ENCODE data around the gene SGSH. TPM values are rescaled to one million over a fixed set of nuclear protein-coding genes. Genes with fewer than 3 reads are reported as not detected.

SGSH gene
- total RNA-seq, 1 experiment from 2014 or later = 19.8 TPM

- Mint-ChIP-seq H3K27ac (no peak overlapping the region), H3K4me1 (peaks cover 2 to 7% of the 10 kb centered on the region in 2 experiments), H3K9me3 (no peaks in the 10 kb centered on the region), H3K27me3 (ENCODE audit: low read depth) (no peaks in the 10 kb centered on the region), H3K4me3 (no peak overlapping the region), H3K36me3 (ENCODE audit: insufficient read depth in 1 of 3, low read depth in 3 of 3) (peaks cover 8 to 25% (median 17%) of the 10 kb centered on the region in 3 experiments; a peak in 6 of 7 replicates)
- no peak overlapping the region for H3K56ac ChIP-seq (ENCODE audit: insufficient read length, low read depth, low read length)
- no peak overlapping the region for H2BK120ac ChIP-seq (ENCODE audit: low read depth, low read length, poor library complexity, severe bottlenecking)
- DNase-seq = no peak
- no peak overlapping the region for H2BK5ac ChIP-seq (ENCODE audit: insufficient read length, low read length)
- no peak for TF ChIP-seq CTCF (conservative IDR thresholded peaks at IDR 0.05)
- H3K18ac ChIP-seq (ENCODE audit: insufficient read length, low read depth, low read length) = no peak overlapping the region
- no peak overlapping the region for H2BK12ac ChIP-seq (ENCODE audit: insufficient read length, low read depth, low read length)
- no peak overlapping the region for H3K9ac ChIP-seq (ENCODE audit: extremely low read depth, insufficient read length, low read length)
- H4K20me1 ChIP-seq (ENCODE audit: control insufficient read depth, insufficient read depth, insufficient read length) = no peaks in the 10 kb centered on the region
- H3K14ac ChIP-seq (ENCODE audit: insufficient read depth, low read length) = no peak overlapping the region
- H3K27me3 ChIP-seq (ENCODE audit: insufficient read depth, low read length) = no peaks in the 10 kb centered on the region
- WGBS (ENCODE audit: extremely low coverage, insufficient read length, low lambda C conversion rate) = no CpG with 5 or more reads among the region's 16 CpGs
- no peak overlapping the region for H3K27ac ChIP-seq (ENCODE audit: insufficient read length, low read depth, low read length)
- peaks cover 4% of the 10 kb centered on the region; the same call in 1 of the 2 replicates for H3K4me1 ChIP-seq (ENCODE audit: insufficient read depth, low read length)
- H4K8ac ChIP-seq (replicated peaks; ENCODE audit: insufficient read length, low read depth, low read length) = no peak overlapping the region
- H2AFZ ChIP-seq (ENCODE audit: low read length) = no peak overlapping the region
- H2BK20ac ChIP-seq (ENCODE audit: low read depth, low read length, poor library complexity, severe bottlenecking) = no peak overlapping the region
- no peaks in the 10 kb centered on the region for H3K9me3 ChIP-seq (ENCODE audit: control insufficient read depth, low read depth, low read length)
- no peaks in the 10 kb centered on the region for H3K79me1 ChIP-seq (ENCODE audit: insufficient read depth, low read depth, low read length, poor library complexity, severe bottlenecking)
- H3K23ac ChIP-seq (ENCODE audit: insufficient read length, low read depth, low read length) = no peak overlapping the region
- H4K91ac ChIP-seq (ENCODE audit: insufficient read length, low read depth, low read length) = no peak overlapping the region
- H4K5ac ChIP-seq (ENCODE audit: insufficient read length, low read depth, low read length) = no peak overlapping the region
- no peaks in the 10 kb centered on the region for H3K79me2 ChIP-seq (ENCODE audit: insufficient read depth, low read length)
- peaks cover 2% of the 10 kb centered on the region for H3K23me2 ChIP-seq (ENCODE audit: insufficient read length, low read depth, low read length, poor library complexity, severe bottlenecking)
- H2BK15ac ChIP-seq (ENCODE audit: low read depth, low read length) = no peak overlapping the region
- no peak overlapping the region for H3K4me2 ChIP-seq (ENCODE audit: insufficient read depth, insufficient read length, low read length)
- H2AK5ac ChIP-seq (ENCODE audit: insufficient read length, low read length) = no peak overlapping the region
- H3T11ph ChIP-seq (ENCODE audit: low read length) = no peak overlapping the region
- no peak overlapping the region for H3K4ac ChIP-seq (ENCODE audit: low read depth, low read length)
Measured at GRCh38 chr17:80208050-80208449, 12.1 kb downstream of the SGSH start.
